ENCODE data around the gene CCDC158.

DNA sequence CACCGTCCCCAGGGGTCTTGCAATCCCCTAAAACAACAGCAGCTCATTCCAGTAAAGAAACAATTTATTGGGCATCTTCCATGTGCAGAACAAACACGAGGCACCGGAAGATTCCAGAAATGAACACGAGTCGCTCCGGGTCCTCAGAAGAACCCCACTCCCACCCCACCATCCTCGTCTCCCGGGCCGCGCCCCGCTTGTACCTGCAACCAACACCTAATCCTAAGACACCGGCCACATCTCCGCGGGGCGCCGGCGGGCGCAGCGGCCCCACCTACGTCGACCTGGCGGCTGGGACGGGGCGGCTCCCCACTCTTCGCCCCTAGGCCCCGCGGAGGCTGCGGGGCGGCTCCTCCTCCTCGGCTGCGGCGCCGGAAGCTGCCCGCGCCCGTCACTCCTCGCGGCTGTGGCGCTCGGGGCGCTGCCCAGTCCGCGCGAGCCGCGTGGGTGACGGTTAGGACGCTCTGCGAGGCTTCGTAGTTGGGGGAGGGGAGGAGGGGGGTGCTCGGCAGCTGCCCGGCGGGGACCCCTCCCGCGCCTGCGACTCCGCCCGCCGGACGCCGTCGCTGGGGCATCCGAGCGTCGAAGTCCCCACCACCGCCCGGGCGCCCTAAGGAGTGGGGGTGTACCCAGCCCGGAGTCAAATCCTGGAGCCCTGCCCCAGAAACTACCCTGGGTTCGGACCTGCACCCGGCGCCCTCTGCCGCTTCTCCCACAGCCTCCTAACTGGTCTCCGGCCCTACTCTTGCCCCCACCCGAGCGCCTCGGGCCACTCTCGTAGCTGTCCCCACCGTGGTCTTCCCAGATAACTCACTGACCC is at the start of gene CCDC158:
- TF ChIP-seq POLR2AphosphoS5 (IDR thresholded peaks at IDR 0.05) (no peak), POLR2A (IDR thresholded peaks at IDR 0.05) (no peak), EP300 (IDR thresholded peaks at IDR 0.05) (no peak)
- TF ChIP-seq, protein P1, sequence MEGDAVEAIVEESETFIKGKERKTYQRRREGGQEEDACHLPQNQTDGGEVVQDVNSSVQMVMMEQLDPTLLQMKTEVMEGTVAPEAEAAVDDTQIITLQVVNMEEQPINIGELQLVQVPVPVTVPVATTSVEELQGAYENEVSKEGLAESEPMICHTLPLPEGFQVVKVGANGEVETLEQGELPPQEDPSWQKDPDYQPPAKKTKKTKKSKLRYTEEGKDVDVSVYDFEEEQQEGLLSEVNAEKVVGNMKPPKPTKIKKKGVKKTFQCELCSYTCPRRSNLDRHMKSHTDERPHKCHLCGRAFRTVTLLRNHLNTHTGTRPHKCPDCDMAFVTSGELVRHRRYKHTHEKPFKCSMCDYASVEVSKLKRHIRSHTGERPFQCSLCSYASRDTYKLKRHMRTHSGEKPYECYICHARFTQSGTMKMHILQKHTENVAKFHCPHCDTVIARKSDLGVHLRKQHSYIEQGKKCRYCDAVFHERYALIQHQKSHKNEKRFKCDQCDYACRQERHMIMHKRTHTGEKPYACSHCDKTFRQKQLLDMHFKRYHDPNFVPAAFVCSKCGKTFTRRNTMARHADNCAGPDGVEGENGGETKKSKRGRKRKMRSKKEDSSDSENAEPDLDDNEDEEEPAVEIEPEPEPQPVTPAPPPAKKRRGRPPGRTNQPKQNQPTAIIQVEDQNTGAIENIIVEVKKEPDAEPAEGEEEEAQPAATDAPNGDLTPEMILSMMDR (IDR thresholded peaks at IDR 0.05) = peak in 1 of 4 experiments; percentile 9

Measured in gastroesophageal sphincter (tissue), 3 donors.